CD4-positive, alpha-beta T cell treated with Interleukin-15 for 4 hours (primary cell): Measurements from ENCODE around the gene GLG1.
A peak's percentile ranks its signal among the peaks of the same experiment; 100 is the strongest.
"Not testable (repeated sequence)": the region's sequence is repeated elsewhere in the genome, so short reads cannot be mapped to it uniquely, and the experiment has no call there.

ENCODE experiments used
- DNase-seq: peaks from one replicate; pipeline ENCODE4 v3.0.0-alpha.2; 2020; ENCODE audit warnings: low spot score

The GLG1 gene

DNA sequence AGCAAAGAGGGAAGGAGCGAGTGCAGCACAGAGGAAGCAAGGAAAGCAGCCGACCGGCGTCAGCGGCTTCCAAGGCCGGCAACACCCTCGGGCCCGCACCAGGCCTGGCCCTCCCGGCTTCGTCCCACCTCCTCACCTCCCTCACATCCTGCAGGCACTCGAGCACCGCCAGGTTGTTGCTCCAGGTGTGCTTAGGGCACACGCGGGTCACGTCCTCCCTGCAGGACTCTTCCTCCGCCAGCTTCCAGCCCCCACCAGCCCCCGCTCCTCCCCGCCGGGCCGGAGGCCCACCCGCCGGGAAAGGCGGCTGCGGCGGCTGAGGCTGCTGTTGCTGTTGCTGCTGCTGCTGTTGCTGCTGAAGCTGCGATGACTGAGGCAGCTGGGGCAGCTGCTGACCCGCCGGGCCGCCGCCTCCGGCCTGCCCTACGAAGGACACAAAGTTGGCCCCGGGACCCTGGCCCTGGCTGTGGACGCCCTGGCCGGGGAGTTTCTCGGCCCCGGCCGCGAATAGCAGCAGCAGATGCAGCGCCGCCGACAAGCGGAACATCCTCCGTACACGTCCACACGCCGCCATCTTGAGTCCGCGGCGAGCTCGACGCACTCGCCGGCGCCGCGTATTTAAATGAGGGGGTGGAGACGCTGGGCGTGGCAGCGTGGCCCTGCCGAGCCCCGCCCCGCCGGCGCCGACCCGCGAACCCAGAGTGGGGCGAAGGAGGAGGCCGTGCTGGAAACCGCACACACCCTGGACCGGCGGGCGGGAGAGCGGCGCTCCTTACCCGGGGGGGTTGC is at the start of gene GLG1:
Gene GLG1, minus strand, starts transcription at position 594 of the 789 bp plus-strand sequence. Its CDS starts 20 bp downstream, at position 574.
- peak; percentile 88 for DNase-seq

DNA sequence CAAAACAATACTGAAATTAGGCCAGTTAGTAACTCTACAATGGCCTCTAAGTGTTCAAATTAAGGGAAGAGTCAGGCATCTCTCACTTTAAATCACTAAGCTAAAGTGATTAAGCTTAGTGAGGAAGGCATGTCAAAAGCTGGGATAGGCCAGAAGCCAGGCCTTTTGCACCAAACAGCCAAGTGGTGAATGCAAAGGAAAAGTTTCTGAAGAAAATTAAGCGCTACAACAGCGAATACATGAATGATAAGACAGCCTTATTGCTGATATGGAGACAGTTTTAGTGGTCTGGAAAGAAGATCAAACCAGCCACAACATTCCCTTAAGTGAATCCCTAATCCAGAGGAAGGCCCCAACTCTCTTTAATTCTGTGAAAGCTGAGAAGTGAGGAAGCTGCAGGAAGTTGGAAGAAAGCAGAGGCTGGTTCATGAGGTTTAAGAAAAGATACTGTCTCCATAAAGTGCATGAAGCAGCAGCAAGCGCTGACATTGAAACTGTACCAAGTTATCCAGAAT is 47.7 kb upstream of the GLG1 start:
- no peak for DNase-seq

DNA sequence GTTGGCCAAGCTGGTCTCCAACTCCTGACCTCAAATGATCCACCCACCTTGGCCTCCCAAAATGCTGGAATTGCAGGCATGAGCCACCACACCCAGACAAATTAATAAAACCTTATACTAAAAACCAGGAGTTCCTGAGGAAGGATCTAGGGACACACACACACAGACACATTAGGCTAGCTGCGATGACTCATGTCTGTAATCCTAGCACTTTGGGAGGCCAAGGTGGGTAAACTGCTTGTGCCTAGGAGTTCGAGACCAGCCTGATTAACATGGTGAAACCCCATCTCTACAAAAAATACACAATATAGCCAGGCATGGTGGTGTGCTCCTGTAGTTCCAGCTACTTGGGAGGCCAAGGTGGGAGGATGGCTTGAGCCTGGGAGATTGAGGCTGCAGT is 46.0 kb upstream of the GLG1 start:
- DNase-seq: not testable (repeated sequence)

DNA sequence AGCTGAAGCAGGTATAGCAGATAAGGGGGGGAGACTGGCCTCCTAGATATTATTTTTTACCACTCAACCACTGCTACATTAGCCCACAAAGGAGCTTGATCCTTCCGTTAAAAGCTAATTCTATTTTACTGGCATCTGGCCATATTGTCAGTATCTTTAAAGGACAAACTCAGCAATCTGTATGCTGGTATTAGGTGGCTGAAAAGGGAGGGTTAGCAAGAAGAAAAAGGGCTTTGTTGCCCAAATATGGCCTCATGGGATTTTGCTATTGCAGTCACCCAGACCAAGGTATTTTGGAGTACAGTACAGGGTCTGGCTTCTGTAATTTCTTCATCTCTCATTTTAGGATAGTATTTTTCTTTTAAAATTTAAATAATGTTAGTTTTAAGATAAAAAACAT is 45.3 kb upstream of the GLG1 start:
- DNase-seq: no peak

DNA sequence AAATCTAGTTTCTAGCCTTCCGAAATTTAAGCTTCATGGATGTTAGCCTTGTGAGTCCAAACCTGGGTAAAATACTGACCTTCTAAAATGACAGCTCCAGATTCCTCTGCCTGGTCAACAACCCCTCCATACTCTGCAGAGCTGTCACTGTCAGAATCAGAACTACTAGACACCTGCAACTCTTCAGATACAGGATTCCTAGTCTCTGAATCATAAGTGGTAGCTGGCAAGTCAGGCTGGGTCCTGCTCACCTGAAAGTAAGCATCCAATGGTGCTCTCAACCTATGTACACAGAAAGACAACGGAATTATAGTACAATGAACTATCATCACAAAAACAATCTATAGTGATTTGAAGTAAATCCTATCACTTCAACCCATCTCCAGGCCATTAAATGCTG is 44.9 kb upstream of the GLG1 start:
- DNase-seq: no peak

DNA sequence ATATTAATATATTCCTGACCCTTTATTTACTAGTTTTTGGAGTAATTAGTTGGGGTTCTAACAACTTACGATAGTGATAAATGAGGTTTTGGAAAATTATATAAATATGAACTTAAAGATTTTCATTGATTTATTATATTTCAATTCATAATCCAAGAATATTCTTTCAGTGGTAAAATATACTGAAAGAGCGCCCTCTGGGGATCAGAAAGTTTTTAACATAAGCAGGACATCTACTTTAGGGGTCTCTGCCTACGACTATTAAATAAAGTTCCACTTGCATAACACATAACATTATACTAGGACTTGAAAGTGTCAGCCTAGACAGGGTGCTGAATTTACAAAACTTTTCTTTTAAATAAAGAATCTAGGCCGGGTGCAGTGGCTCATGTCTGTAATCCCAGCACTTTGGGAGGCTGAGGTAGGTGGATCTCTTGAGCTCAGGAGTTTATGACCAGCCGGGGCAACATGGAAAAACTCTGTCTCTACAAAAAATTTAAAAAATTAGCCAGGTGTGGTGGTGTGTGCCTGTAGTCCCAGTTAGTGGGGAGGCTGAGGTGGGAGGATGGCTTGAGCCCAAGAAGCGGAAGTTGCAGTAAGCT is 44.2 kb upstream of the GLG1 start:
- DNase-seq: peak; percentile 25

DNA sequence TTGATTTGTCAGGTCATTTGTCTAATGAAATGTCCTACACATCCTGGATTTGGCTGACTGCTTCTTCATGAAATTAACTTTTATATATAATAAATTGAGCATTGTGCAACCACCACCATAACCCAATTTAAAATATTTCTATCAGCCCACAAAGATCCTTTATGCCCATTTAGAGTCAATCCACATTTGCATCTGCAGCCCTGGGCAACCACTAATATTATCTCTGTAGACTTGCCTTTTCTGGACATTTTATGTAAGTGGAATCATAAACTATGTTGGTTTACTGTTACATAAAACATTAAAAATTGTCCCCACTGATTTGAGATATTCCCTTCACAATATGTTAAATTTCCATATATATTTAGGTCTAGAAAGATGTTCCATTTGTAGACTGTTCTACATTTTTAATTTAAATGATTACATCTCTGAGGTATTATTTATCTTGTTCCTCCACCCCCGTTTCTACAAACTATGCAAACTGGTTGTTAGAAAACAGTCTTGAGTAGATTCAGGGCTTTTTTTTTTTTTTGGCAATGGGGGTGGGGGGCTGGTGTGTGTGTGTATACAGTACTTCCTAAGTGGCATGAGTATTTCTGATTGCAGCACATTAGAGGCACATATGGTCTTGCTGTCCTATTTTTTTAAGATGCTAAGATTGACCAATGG is 43.1 kb upstream of the GLG1 start:
- DNase-seq: no peak

DNA sequence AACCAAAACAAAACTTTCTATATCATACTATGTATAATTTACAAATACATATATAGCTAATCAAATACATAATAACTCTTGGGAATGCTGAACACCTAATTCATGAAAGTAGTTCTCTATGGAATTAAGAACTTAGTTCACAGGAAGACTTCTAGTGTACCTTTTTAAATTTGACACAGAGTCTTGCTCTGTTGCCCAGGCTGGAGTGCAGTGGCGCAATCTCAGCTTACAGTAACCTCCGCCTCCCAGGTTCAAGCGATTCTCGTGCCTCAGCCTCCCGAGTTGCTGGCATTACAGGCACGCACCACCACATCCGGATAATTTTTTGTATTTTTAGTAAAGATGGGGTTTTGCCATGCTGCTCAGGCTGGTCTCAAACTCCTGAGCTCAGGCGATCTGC is 35.1 kb upstream of the GLG1 start:
- no peak for DNase-seq

DNA sequence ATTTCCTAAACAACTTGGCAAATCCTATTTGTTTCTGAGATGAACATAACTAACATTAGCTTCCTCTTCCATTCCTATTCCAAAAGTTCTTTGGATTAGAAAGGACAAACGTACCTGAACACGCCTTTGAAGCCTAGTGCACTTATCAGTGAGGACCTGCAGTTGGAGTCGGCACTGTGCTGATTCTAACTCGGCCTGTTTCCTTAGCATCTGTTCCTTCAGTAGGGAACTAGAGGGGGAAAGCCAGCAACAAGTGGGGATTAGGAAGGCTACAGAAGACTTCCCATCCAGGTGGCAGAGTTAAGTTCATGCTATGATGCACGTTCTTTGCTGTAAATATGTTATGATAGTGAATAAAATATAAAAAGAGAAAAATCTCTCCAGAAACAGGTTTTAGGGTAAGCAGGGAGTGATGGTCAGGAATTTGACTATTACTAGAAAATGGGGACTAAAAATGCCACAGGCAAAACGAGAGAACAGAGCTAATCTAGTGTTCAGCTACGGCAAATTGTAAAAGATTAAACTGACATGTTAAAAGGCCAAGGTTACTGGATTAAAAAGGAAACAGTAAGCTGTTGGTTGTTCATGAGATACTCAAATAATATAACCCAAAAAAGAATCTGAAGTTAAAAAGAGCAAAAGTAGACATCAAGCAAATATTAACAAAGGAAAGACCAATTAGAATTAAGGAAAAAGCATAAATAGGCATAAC is 31.0 kb upstream of the GLG1 start:
- DNase-seq: no peak

DNA sequence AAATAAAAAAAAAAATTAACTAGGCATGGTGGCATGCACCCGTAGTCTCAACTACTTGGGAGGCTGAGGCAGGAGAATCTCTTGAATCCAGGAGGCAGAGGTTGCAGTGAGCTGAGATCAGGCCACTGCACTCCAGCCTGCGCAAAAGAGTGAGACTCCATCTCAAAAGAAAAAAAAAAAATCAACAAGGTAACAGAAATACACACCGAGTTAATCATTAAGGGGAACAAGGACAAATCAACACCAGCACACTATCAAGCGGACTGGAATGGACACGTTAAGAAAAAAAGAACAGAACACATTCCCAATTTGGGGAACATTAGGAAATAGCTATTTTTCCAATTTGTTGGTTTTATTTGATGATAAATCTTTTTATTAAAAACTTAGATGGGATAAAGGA is 28.4 kb upstream of the GLG1 start:
- DNase-seq: no peak

DNA sequence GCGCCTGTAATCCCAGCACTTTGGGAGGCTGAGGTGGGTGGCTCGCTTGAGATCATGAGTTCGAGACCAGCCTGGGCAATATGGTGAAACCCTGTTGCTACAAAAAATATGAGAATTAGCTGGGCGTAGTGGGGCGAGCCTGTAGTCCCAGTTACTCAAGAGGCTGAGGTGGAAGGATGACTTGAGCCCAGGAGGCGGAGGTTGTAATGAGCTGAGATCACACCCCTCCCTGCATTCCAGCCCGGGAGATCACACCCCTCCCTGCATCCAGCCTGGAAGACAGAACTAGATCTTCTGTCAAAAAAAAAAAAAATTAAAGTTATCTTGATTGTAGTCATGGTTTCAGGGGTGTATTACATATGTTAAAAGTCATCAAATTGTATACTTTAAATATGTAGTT is 26.8 kb upstream of the GLG1 start:
- DNase-seq: no peak

DNA sequence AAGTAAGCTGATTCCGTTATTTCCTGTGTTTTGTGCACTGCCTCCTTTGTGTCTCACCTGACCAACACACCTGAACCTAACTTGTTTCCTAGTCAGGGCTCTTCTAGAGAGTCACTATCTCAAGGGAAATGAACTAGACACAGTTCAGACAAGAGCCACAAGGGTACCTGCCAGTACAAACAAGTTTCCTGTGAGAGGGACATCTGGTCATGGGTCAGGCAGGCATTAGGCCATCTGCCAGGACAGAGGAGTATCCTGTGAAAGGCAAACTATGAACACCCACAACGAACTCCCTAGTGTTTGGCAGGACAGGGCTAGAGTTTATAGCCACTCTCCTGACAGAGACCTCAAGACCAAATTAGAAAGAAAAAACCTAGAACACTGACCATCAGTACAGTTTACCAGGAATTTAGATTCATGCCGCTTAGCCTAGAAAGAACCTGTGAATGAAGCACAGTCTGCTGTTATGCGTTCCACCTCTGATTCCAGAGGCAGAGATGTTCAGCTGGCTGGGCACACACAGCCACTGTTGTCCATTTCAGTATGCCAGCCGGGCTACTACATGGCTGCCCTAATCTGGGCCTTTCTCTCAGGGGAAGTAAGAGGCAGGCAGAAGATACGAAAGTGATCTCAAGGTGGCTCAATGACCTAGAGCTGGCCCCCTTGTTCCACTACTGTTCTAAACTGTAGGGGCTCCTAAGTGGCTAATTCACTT is 20.7 kb upstream of the GLG1 start:
- no peak for DNase-seq

DNA sequence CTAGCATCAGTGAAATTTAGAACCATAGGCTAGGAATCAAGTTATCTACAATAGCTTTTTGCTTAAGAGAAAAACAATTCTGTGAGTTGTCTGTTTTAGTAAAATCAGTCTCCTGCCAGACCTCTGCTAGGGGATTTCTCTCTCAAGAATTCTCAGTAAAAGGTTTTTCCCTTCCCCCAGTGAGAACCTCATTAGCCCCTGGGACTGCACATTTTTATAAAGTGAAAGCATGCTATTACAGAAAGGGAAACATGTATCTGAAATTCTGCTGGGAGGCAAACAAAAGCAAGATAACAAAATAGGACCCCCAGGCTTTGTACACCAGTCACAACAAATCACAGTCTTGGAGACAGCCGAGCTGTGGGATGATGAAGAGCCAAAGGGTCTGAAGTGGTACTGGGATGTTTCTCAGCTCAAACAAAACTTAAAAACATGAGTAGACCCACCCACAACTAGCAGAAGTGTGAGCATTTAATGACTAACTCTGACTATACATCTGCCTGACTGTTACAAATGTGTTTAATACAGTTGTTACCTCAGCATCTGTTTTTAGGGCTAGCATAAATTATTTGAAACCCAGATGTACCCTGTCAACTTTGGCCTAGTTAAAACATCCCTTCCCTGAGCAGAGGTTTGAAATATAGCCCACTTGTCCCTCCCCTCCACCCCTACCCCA is 20.0 kb upstream of the GLG1 start:
- DNase-seq: no peak

DNA sequence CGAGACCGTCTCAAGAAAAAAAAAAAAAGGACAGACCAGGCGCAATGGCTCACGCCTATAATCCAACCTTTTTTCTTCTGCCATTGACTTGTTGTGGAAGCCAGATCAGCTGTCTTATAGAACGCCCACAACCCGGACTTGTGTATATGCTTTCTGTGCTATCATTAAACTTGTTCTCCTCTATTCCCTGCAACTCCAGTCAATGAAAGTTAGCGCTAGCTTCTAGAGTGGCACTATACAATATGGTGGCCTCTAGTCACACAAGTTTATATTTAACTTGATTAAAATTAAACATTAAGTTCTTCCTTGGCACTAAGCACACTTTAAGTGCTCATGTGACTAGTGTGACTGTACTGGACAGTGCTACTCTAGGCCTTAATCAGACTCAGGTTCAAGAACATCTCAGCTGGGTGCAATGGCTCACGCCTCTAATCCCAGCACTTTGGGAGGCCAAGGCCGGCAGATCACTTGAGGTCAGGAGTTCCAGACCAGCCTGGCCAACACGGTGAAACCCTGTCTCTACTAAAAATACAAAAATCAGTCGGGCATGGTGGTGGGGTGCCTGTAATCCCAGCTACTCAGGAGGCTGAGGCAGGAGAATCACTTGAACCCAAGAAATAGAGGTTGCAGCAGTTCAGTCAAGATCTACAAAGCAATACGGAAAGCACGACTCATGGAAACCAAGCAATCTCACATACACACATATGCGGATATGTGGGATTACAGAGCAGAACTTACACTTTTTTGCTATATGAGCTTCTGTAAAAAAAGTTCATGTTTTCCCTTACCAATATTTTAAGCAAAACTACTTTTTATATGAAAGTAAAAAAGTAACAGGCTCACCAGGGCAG is 18.8 kb upstream of the GLG1 start:
- DNase-seq: no peak

DNA sequence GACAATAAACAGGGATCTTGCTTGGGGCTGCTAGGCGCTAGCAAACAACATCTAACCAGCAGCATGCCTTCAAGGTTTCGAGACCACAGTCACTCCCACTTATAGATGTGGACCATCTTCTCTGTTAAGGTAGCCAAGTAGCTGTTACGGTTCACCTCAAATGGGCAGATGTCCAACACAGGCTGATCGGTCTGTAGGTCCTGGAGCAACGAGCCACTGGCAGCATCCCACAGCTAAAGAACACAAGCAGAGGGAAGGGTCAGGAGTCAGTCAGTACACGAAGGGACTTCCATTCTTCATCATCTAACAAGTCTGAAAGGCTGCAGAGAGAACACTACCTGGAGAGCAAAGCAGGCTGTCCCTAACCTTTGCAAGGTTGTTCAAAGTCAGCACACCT is 16.9 kb upstream of the GLG1 start:
- DNase-seq: no peak

DNA sequence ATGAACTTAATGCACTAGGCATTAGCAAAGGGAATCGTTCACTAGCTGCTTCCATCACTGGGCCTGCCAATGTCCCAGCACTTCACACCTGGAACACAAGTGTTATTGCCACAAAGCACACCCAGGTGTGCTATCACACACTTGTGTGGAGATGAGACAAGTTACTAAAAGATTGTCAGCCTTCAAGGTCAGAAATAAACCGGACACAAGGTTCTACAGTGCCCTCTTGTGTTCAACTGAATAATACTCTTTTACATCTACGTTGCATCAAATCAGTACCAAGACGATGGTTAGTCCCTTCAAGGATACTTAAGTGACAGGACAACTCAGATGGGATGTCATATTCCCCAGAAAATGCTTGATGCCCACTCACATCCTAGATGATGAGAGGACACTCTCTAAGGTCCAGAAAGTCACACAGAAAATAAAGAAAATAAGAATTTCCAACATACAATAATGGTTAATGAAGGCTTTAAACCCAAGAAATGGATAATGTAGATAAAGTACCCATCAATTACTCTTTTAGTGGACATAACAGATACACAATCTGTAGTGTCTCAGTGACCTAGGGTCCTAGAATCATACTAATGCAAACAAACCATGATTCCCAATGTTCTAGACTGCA is 16.4 kb upstream of the GLG1 start:
- peak; percentile 60 for DNase-seq

DNA sequence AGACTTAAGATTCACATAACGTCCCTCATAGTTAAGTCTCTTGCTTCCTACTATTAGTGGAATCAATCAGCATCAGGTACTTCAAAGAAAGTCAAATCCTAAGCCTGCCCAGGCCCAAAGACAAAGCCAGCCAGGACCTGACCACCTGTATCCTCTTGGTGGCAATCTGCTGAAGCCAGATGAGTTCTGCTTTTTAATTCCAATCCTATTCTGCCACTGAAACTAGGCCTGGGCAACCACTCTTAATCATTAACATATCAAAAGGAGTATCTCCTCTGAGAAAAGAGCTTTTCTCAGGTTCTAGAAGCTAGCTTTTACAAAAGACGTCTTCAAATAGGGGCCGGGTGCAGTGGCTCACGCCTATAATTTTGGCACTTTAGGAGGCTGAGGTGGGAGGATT is 15.1 kb upstream of the GLG1 start:
- DNase-seq: no peak

DNA sequence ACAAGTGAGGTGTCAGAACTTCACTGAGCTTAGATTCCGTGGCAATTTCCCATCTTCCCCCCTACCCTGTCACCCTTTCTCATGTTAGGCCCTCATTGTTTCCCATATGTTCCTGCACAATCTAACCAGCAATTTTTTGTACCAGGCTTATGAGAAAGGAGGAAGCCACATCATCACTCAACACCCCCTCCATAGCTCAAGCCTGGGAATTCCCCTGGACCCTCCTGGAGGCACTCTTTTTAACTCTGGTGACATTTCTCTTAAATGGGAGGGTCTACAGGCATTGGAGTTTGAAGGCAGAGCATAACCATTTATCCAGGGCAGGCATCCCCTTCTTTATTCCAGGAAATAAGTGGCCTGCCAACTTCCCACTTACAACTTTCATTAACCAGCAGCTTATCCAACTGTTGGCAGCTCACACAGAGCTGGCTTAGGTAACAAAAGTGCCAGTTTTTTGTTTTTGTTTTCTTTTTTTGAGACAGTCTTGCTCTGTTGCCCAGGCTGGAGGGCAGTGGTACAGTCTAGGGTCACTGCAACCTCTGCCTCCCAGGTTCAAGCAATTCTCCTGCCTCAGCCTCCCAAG is 10.4 kb upstream of the GLG1 start:
- DNase-seq: no peak

DNA sequence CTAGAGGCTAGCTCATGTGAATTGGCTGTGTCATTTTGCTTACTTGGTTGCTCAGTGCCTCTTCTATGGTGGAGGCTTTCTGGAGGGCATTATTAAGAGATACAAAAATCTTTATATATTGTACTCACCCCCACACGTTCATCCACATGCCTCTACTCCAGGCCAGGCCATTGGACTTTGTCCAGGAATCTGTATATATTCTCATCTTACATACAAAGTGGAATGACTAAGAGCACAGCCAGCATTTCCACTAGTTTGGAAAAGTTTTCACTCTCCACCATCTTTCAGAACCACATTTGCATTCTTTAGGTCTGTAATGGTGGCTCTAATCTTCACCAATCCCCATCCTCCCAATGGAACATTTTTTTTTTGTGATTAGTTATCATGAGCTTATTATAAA is 4.8 kb upstream of the GLG1 start:
- no peak for DNase-seq
